ENCODE data around the gene NEUROD2.

DNA sequence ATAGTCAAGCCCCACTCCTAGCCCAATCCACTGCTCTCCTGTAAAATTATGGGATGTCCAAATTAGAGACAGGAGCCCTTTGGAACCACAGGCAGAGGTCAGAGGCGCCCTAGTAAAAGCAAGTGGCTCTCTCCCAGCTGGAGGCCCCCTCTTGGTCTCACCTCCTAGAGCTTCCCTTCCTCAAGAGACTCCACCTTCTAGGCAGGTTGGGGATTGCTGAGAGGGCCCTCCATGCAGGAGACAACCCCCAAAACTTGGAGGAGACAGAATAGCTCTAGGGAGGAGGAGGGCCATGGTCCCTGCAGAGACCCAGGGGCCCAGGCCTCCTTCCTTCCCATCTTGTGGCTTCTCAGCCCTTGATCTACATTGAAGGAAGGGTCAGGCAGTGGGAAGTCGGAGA is 29.4 kb downstream of the NEUROD2 start:
- no peak for TF ChIP-seq SCRT1 (tag by site-specific recombination; IDR thresholded peaks at IDR 0.05; ENCODE audit: borderline replicate concordance)
- no peak for TF ChIP-seq ZSCAN30 (tag by site-specific recombination; IDR thresholded peaks at IDR 0.05)
- TF ChIP-seq BCL11A (tag by site-specific recombination; IDR thresholded peaks at IDR 0.05; ENCODE audit: low read depth): no peak
- TF ChIP-seq HOXA7 (CRISPR knock-in tag; IDR thresholded peaks at IDR 0.05; ENCODE audit: borderline replicate concordance): no peak
- TF ChIP-seq ZNF223 (tag by site-specific recombination; IDR thresholded peaks at IDR 0.05): no peak
- TF ChIP-seq, protein P1, sequence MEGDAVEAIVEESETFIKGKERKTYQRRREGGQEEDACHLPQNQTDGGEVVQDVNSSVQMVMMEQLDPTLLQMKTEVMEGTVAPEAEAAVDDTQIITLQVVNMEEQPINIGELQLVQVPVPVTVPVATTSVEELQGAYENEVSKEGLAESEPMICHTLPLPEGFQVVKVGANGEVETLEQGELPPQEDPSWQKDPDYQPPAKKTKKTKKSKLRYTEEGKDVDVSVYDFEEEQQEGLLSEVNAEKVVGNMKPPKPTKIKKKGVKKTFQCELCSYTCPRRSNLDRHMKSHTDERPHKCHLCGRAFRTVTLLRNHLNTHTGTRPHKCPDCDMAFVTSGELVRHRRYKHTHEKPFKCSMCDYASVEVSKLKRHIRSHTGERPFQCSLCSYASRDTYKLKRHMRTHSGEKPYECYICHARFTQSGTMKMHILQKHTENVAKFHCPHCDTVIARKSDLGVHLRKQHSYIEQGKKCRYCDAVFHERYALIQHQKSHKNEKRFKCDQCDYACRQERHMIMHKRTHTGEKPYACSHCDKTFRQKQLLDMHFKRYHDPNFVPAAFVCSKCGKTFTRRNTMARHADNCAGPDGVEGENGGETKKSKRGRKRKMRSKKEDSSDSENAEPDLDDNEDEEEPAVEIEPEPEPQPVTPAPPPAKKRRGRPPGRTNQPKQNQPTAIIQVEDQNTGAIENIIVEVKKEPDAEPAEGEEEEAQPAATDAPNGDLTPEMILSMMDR (tag by site-specific recombination; IDR thresholded peaks at IDR 0.05): no peak
- no peak for TF ChIP-seq ZNF24 (tag by site-specific recombination; IDR thresholded peaks at IDR 0.05)
- no peak for TF ChIP-seq ZNF596 (tag by site-specific recombination; IDR thresholded peaks at IDR 0.05)
- TF ChIP-seq ZNF473 (tag by site-specific recombination; IDR thresholded peaks at IDR 0.05): no peak
- no peak for TF ChIP-seq ZNF664 (tag by site-specific recombination; IDR thresholded peaks at IDR 0.05)
- TF ChIP-seq, protein P2, sequence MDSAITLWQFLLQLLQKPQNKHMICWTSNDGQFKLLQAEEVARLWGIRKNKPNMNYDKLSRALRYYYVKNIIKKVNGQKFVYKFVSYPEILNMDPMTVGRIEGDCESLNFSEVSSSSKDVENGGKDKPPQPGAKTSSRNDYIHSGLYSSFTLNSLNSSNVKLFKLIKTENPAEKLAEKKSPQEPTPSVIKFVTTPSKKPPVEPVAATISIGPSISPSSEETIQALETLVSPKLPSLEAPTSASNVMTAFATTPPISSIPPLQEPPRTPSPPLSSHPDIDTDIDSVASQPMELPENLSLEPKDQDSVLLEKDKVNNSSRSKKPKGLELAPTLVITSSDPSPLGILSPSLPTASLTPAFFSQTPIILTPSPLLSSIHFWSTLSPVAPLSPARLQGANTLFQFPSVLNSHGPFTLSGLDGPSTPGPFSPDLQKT (IDR thresholded peaks at IDR 0.05; ENCODE audit: borderline replicate concordance, low read depth, low read length): no peak
- no peak for TF ChIP-seq TRIM28 (IDR thresholded peaks at IDR 0.05; ENCODE audit: borderline replicate concordance, low read length)

Data from HEK293 (cell line).